Activated T-helper 9 cell treated with anti-CD3 and anti-CD28 coated beads, Interleukin-2, amount 50 U/mL, for 16 hours (primary cell): ENCODE measurements around the gene CCT2.

Experiments used
- DNase-seq: peaks from one replicate; pipeline ENCODE4 v3.0.0-alpha.2; 2020; ENCODE audit warnings: low read depth

CCT2 gene

GRCh38 chr12:69644511-69644910 is 59.3 kb downstream of the CCT2 start:
- no peak for DNase-seq

- no peak for DNase-seq
Measured at GRCh38 chr12:69645031-69645430, 59.8 kb downstream of the CCT2 start.

GRCh38 chr12:69647178-69647577 is 61.9 kb downstream of the CCT2 start:
- no peak for DNase-seq

GRCh38 chr12:69648476-69648875 is 63.2 kb downstream of the CCT2 start:
- DNase-seq = no peak

GRCh38 chr12:69649529-69649928 is 64.3 kb downstream of the CCT2 start:
- DNase-seq = no peak
